Measurements from ENCODE around the gene CD9. TPM values are rescaled to one million over a fixed set of nuclear protein-coding genes. Genes with fewer than 3 reads are reported as not detected.

CD9 gene
- total RNA-seq, 1 donor from 2014 or later = 437 TPM

GRCh38 chr12:6218347-6218925, 18.2 kb downstream of the CD9 start:
- H3K27ac ChIP-seq = peak overlapping the region; percentile 86
- no peaks in the 10 kb centered on the region for H3K27me3 ChIP-seq (ENCODE audit: low read depth)
- no peak for TF ChIP-seq CTCF (IDR thresholded peaks at IDR 0.05)
- ATAC-seq = no peak
- no peak overlapping the region for H3K4me3 ChIP-seq
- no peak for DNase-seq
- no peaks in the 10 kb centered on the region for H3K9me3 ChIP-seq
- intact Hi-C loops (cut with DNase I) = no loop called here
- H3K4me1 ChIP-seq = peaks cover 87% of the 10 kb centered on the region
- H3K36me3 ChIP-seq = peaks cover 16% of the 10 kb centered on the region

- Histone ChIP-seq H3K27ac (peak overlapping the region; percentile 53), H3K27me3 (ENCODE audit: low read depth) (no peaks in the 10 kb centered on the region), H3K4me3 (no peak overlapping the region), H3K4me1 (peaks cover 88% of the 10 kb centered on the region), H3K36me3 (peaks cover 20% of the 10 kb centered on the region), H3K9me3 (no peaks in the 10 kb centered on the region)
- intact Hi-C loops (cut with DNase I) = no loop called here
- no peak for ATAC-seq
- no peak for TF ChIP-seq CTCF (IDR thresholded peaks at IDR 0.05)
- DNase-seq = no peak
Observed at GRCh38 chr12:6219980-6220379, 19.8 kb downstream of the CD9 start.

GRCh38 chr12:6221146-6221545, 20.9 kb downstream of the CD9 start:
- Histone ChIP-seq H3K9me3 (no peaks in the 10 kb centered on the region), H3K27ac (peak overlapping the region; percentile 53), H3K4me3 (no peak overlapping the region), H3K27me3 (ENCODE audit: low read depth) (no peaks in the 10 kb centered on the region), H3K4me1 (peaks cover 88% of the 10 kb centered on the region), H3K36me3 (peaks cover 32% of the 10 kb centered on the region)
- DNase-seq (no peak), ATAC-seq (no peak)
- intact Hi-C loops (cut with DNase I) = no loop called here
- TF ChIP-seq CTCF (IDR thresholded peaks at IDR 0.05) = no peak

GRCh38 chr12:6222078-6222654, 22.0 kb downstream of the CD9 start:
- Histone ChIP-seq H3K4me1 (peaks cover 88% of the 10 kb centered on the region), H3K27me3 (ENCODE audit: low read depth) (no peaks in the 10 kb centered on the region), H3K9me3 (no peaks in the 10 kb centered on the region), H3K36me3 (peaks cover 39% of the 10 kb centered on the region), H3K4me3 (no peak overlapping the region), H3K27ac (peak overlapping the region; percentile 60)
- TF ChIP-seq CTCF (IDR thresholded peaks at IDR 0.05) = no peak
- intact Hi-C loops (cut with DNase I) = no loop called here
- DNase-seq = no peak
- peak; percentile 10 to 23 for ATAC-seq

- no peak for DNase-seq
- no peak for TF ChIP-seq CTCF (IDR thresholded peaks at IDR 0.05)
- Histone ChIP-seq H3K9me3 (no peaks in the 10 kb centered on the region), H3K4me1 (peaks cover 89% of the 10 kb centered on the region), H3K27ac (peak overlapping the region; percentile 60), H3K4me3 (no peak overlapping the region), H3K36me3 (peaks cover 48% of the 10 kb centered on the region), H3K27me3 (ENCODE audit: low read depth) (no peaks in the 10 kb centered on the region)
- intact Hi-C loops (cut with DNase I) = no loop called here
- ATAC-seq = no peak
Observed at GRCh38 chr12:6223545-6223944, 23.3 kb downstream of the CD9 start.
